HG03342 (cell line): ENCODE measurements around the gene SNTG2.
"Not testable (repeated sequence)": the region's sequence is repeated elsewhere in the genome, so short reads cannot be mapped to it uniquely, and the experiment has no call there.

Experiments used
- ATAC-seq: cut with Tn5 transposase; IDR thresholded peaks from one replicate; pipeline ENCODE4 v1.9.1; 2021; ENCODE audit warnings: mild to moderate bottlenecking, moderate library complexity; ENCODE audit not compliant: unreplicated experiment

The SNTG2 gene

DNA sequence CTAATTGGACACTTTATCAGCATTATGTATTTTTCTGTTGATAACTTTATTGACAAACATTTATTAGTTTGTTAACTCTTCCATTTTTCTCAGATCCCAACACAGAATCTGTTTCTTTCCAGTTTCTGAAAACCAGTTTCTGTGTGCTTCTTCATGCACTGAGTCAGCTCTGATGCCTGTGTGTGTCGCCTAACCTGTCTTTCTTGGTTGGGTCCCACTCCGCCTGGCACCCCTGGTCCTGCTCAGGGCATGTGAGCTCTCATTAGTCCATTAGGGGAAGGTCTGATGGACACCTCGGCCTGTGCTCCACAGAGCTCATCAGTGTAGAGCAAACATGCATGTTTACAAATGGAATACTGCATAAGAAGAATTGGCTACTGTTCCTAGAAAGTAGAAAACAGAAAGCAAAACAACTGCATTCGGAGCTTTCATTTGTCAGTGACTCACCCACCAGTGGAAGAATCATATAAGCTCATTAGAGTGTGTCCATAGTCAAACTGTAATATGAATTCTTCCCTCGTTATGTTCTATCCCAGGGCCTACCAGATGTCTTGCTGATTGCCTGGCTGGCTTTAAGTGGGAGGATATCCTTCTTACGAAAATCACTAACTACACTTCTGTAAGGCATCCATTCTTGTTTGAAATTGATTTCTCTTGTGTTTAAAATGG is 137.7 kb downstream of the SNTG2 start:
- ATAC-seq = no peak

- ATAC-seq = no peak
These were observed 138.3 kb downstream of the SNTG2 start for GRCh38 chr2:1088940-1089339.

DNA sequence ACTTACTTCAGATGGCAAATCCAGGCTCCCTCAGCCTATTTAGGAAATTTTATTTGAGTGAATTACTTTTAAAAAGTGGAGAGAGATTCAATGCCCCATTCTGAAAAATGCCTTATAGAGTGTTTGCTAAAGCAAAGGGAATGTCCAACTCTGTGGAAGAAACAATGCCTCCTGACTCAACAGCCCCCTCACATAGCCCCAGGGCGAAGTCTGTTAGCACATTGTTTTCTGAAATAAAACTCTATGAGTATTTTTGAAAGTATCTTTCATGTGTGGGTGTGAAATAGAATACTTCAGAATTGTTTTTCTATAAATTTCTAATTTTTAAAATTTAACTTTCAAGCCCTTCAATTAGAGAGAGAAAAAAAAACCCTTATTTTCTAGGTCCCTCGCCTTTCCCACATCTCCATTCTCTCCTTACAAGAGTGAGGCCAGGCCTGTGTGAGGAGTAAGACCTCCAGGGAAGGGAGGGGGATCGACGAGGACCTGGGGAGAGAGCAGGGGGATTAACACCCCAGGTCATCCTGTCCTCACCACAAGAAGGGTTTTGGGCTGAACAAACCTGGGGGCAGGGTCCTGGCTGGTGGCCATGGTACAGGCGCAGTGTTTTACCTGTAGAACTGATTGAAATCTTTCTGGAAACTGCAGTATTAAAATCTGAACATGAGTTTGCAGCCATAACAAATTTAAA is 141.4 kb downstream of the SNTG2 start:
- ATAC-seq = no peak

GRCh38 chr2:1093668-1094067 is 143.0 kb downstream of the SNTG2 start:
- not testable (repeated sequence) for ATAC-seq

- no peak for ATAC-seq
These were observed 146.5 kb downstream of the SNTG2 start for GRCh38 chr2:1097101-1097500.

- no peak for ATAC-seq
These were observed 148.8 kb downstream of the SNTG2 start for GRCh38 chr2:1099418-1099817.

GRCh38 chr2:1101011-1101782 is 150.5 kb downstream of the SNTG2 start:
- ATAC-seq = no peak

GRCh38 chr2:1101982-1102590 is 151.4 kb downstream of the SNTG2 start:
- no peak for ATAC-seq

DNA sequence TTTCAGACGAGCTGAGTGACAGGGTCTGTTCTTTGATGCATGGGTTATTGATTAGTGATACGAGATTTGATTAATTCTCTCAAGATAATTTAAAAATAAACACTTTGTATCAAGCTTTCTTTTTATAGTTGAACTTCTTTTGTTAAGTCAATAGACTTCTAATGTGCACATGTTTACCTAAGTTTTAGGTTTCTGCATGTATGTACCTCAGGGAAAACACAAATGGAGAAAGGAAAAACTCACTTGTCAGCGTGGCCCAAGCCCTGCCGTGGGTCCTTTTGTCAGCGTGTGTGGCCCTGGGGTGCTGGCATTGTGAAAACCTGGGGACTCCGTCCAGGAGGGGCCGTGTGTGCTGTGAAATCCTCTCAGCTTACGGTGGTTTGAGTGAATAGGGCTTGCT is 153.7 kb downstream of the SNTG2 start:
- no peak for ATAC-seq

GRCh38 chr2:1106344-1106743 is 155.7 kb downstream of the SNTG2 start:
- ATAC-seq = not testable (repeated sequence)

GRCh38 chr2:1115843-1116539 is 165.3 kb downstream of the SNTG2 start:
- ATAC-seq = no peak

GRCh38 chr2:1117569-1117968 is 166.9 kb downstream of the SNTG2 start:
- ATAC-seq = no peak

DNA sequence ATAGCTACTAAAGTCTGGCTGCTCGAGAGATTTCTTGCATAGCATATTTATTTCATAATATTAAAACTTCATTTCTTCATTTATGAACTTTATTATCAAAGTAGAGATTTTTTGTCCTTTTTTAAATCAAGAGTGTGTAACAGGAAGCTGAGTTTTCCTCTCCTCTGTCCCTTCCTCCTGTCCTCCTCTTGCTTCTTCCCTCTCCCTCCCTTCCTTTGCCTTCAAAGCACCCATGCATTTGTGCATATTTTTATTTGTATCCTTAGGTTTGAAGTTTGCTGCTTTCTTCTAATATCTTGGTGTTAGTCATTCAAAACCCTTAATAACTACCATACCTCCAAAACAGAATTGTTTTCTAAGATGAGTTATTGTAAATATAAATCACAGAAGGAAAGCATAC is 174.6 kb downstream of the SNTG2 start:
- no peak for ATAC-seq

- ATAC-seq = no peak
These were observed 175.2 kb downstream of the SNTG2 start for GRCh38 chr2:1125633-1126370.

GRCh38 chr2:1129982-1130381 is 179.3 kb downstream of the SNTG2 start:
- no peak for ATAC-seq

DNA sequence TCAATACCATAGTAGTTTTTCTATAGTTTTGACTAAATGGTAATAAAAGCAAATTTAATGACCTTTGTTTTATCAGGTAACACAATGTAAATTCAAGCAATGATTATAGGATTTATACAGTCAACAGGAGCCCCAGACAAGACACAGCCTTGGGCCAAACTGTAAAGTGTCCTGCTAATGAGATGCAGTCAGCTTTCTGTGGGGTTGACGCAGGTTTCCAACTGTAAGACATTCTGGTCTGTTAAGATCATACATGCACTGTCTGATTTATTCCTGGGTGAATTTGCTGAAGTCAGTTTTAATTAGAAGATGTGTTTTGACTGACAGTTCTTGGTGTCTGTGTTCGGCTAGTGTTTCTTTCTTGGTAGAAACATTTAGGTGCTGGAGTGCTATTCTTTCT is 180.3 kb downstream of the SNTG2 start:
- no peak for ATAC-seq

DNA sequence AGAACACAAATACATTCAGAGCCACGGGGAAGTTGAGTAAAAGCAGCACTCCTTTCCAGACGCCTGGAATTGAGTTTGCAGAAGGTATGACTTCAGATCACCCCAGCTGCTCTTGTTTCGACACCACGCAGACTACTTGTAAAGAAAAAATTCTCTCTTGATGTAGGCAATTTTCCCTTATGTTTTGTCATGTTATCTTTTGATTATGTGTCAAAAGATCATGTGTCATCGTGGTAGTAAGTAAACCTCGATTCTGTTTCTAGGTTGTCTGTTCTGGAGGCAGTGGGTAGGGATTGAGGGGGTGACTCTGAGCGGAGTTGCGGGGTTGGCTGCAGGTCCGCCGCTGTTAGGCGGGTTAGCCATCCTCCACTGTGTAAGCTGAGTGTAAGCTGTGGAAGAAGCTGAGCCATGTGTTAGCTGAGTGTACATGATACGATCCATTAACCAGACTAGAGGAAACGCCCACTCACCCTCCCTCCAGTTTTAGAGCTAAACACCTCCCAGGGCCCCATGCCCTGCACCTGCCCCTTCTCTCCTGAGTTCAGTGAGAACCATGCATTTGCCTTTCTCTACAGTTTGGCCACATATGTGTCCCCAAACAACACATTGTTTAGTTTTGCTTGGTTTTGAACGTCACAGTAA is 181.8 kb downstream of the SNTG2 start:
- no peak for ATAC-seq

DNA sequence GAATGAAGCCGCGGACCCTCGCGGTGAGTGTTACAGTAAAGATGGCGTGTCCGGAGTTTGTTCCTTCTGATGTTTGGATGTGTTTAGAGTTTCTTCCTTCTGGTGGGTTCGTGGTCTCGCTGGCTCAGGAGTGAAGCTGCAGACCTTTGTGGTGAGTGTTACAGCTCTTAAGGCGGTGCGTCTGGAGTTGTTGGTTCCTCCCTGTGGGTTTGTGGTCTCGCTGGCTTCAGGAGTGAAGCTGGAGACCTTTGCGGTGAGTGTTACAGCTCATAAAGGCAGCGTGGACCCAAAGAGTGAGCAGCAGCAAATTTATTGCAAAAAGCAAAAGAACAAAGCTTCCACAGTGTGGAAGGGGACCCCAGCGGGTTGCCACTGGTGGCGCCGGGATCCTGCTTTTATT is 183.2 kb downstream of the SNTG2 start:
- not testable (repeated sequence) for ATAC-seq

- no peak for ATAC-seq
These were observed 184.0 kb downstream of the SNTG2 start for GRCh38 chr2:1134629-1135028.

DNA sequence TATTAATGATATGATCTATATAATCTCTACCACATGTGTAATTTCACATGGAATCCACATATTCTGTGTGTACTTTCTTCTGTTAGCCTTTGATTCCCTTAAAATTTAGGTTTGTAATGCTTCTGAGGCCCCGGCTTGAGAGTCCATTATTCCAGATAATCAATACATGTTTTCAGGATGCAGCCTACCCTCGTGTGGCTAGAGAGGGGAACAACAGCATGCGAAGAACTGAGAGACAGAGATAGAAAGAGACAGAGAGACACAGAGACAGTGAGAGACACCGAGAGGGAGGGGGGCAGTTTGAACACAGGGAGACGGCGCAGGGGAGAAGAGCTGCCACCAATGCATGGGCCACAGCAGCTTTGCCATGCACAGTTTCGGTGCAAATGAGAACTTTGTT is 185.4 kb downstream of the SNTG2 start:
- no peak for ATAC-seq
